Gastrocnemius medialis (tissue), 4 donors: ENCODE measurements around the gene OPN4. TPM values are rescaled to one million over a fixed set of nuclear protein-coding genes. Genes with fewer than 3 reads are reported as not detected.

Experiments
- ATAC-seq, 2 donors: fragments of 150-250 bp; one replicate each; pipeline ENCODE4 v1.9.1; 2016
- DNase-seq, 2 donors: peaks; one replicate each; pipeline ENCODE4 v3.0.0-alpha.2; 2019
- H3K27ac ChIP-seq, 4 donors: fragments of 200-600 bp; sonication (generic); 1 replicate in 1 of 4; 2 replicates in 3 of 4; pipeline ENCODE4 v1.5.1; 2016 to 2018; ENCODE audit warnings: mild to moderate bottlenecking in 2 of 4, moderate library complexity in 1 of 4
- H3K27me3 ChIP-seq, 3 donors: fragments of 200-600 bp; sonication (generic) in 2 of 3; 1 replicate in 1 of 3; 2 replicates in 2 of 3; pipeline versions ENCODE4 v1.5.1 to v1.6.0; 2016 to 2019; ENCODE audit warnings: mild to moderate bottlenecking in 1 of 3, moderate library complexity in 1 of 3
- H3K36me3 ChIP-seq, 2 donors: fragments of 200-600 bp; sonication (generic) in 1 of 2; one replicate each; pipeline ENCODE4 v1.5.1; 2017 to 2018
- H3K4me1 ChIP-seq, 2 donors: fragments of 200-600 bp; sonication (generic) in 1 of 2; one replicate each; pipeline ENCODE4 v1.5.1; 2016 to 2017; ENCODE audit warnings: mild to moderate bottlenecking in 2 of 2
- H3K4me3 ChIP-seq, 4 donors: fragments of 200-600 bp; sonication (generic) in 3 of 4; 1 replicate in 1 of 4; 2 replicates in 3 of 4; pipeline ENCODE4 v1.5.1; 2016 to 2019; ENCODE audit warnings: mild to moderate bottlenecking in 2 of 4
- H3K9me3 ChIP-seq, 3 donors: fragments of 200-600 bp; sonication (generic) in 2 of 3; 1 replicate in 1 of 3; 2 replicates in 2 of 3; pipeline ENCODE4 v1.5.1; 2016 to 2019
- POLR2A ChIP-seq, 2 donors: fragments of 450-650 bp; IDR thresholded peaks; one replicate each; pipeline ENCODE4 v1.6.1; 2017; ENCODE audit warnings: antibody characterized with exemption in 2 of 2, mild to moderate bottlenecking in 2 of 2, moderate library complexity in 2 of 2
- in situ Hi-C, 4 donors: fragments of 200-750 bp; cut with MboI; loops; one replicate each; pipeline versions ENCODE4 v1.15.0 to v1.8.0; 2017; ENCODE audit warnings: low sequenced_read_pairs in 4 of 4
- intact Hi-C: fragments of 100-400 bp; cut with DNase I; formaldehyde crosslinking; loops from one replicate; pipeline ENCODE4 v1.15.1; 2023; ENCODE audit warnings: low total_unique reads
- total RNA-seq, 4 donors: library from RNA; depleted of rRNA; stranded (reverse); fragments of >200 nt; gene quantifications; one replicate each; pipeline versions ENCODE4 v1.1.0 to v1.2.3, GENCODE V29; 2016
- TF ChIP-seq, protein P1 (sequence below), 5 experiments: fragments of 450-650 bp in 3 of 5; fragments of 200-600 bp in 2 of 5; sonication (generic) in 2 of 5; IDR thresholded peaks in 4 of 5; conservative IDR thresholded peaks in 1 of 5; 1 replicate in 4 of 5; 2 replicates in 1 of 5; pipeline ENCODE4 v1.5.1; 2016 to 2019; ENCODE audit warnings: antibody characterized with exemption in 5 of 5, mild to moderate bottlenecking in 3 of 5, moderate library complexity in 3 of 5

Gene OPN4
- total RNA-seq, 4 donors from 2014 or later, result 0.13 to 4.2 (median 0.92) TPM; not detected in 1

DNA sequence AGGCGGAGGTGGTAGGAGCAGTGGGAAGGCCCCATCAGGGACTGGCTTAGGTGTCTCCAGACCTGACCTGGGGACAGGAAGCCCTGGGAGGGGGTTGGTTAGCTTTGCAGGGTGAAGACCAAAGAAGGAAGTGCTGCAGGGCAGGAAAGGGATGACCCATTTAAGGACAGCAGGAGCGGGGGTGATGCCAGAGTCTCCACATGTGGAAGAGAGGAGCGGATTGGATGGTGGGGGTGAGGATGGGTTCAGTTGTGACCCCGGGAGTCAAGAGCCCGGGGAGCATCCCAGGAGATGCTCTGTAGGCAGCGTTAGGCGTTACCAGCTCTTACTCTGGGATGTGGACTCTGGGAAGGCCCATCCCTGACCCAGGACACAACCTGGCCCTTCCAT, 10.9 kb downstream of the OPN4 start:
- ATAC-seq, result no peak
- Histone ChIP-seq H3K27ac (peak overlapping the region; percentile 98 to 100 (median 99)), H3K27me3 (no peaks in the 10 kb centered on the region), H3K9me3 (no peaks in the 10 kb centered on the region), H3K36me3 (no peaks in the 10 kb centered on the region), H3K4me3 (no peak overlapping the region), H3K4me1 (peaks cover 78 to 86% of the 10 kb centered on the region in 2 donors)
- in situ Hi-C loops (no loop called here), intact Hi-C loops (loop anchor here (5.0 kb wide), 1 partner anchor 92 kb away; the partner anchor contains the start of gene BMPR1A)
- no peak for TF ChIP-seq POLR2A (IDR thresholded peaks at IDR 0.05)
- TF ChIP-seq, protein P1, sequence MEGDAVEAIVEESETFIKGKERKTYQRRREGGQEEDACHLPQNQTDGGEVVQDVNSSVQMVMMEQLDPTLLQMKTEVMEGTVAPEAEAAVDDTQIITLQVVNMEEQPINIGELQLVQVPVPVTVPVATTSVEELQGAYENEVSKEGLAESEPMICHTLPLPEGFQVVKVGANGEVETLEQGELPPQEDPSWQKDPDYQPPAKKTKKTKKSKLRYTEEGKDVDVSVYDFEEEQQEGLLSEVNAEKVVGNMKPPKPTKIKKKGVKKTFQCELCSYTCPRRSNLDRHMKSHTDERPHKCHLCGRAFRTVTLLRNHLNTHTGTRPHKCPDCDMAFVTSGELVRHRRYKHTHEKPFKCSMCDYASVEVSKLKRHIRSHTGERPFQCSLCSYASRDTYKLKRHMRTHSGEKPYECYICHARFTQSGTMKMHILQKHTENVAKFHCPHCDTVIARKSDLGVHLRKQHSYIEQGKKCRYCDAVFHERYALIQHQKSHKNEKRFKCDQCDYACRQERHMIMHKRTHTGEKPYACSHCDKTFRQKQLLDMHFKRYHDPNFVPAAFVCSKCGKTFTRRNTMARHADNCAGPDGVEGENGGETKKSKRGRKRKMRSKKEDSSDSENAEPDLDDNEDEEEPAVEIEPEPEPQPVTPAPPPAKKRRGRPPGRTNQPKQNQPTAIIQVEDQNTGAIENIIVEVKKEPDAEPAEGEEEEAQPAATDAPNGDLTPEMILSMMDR (IDR thresholded peaks at IDR 0.05 in 4 of 5, conservative IDR thresholded peaks at IDR 0.05 in 1 of 5), result no peak
- no peak for DNase-seq

- Histone ChIP-seq H3K36me3 (no peaks in the 10 kb centered on the region), H3K4me3 (no peak overlapping the region), H3K9me3 (no peaks in the 10 kb centered on the region), H3K27me3 (no peaks in the 10 kb centered on the region), H3K27ac (peak overlapping the region; percentile 98 to 100 (median 99)), H3K4me1 (peaks cover 84 to 93% of the 10 kb centered on the region in 2 donors)
- DNase-seq (peak in 1 of 2 donors; percentile 21), ATAC-seq (no peak)
- TF ChIP-seq, protein P1 (IDR thresholded peaks at IDR 0.05 in 4 of 5, conservative IDR thresholded peaks at IDR 0.05 in 1 of 5), result no peak
- TF ChIP-seq POLR2A (IDR thresholded peaks at IDR 0.05), result no peak
- intact Hi-C loops (loop anchor here (5.0 kb wide), 1 partner anchor 91 kb away; the partner anchor contains the start of gene BMPR1A), in situ Hi-C loops (no loop called here)
Observed at GRCh38 chr10:86665868-86666267, 11.5 kb downstream of the OPN4 start.

- in situ Hi-C loops, result no loop called here
- intact Hi-C loops, result loop anchor here (5.0 kb wide), 1 partner anchor 91 kb away; the partner anchor contains the start of gene BMPR1A
- Histone ChIP-seq H3K27me3 (no peaks in the 10 kb centered on the region), H3K9me3 (no peaks in the 10 kb centered on the region), H3K4me3 (peak overlapping the region in 2 of 4 donors; percentile 70 to 79), H3K27ac (peak overlapping the region; percentile 98 to 100 (median 99)), H3K36me3 (no peaks in the 10 kb centered on the region), H3K4me1 (peaks cover 84 to 93% of the 10 kb centered on the region in 2 donors)
- DNase-seq (peak in 1 of 2 donors; percentile 38), ATAC-seq (no peak)
- TF ChIP-seq, protein P1 (IDR thresholded peaks at IDR 0.05 in 4 of 5, conservative IDR thresholded peaks at IDR 0.05 in 1 of 5), result no peak
- TF ChIP-seq POLR2A (IDR thresholded peaks at IDR 0.05), result no peak
Observed at GRCh38 chr10:86666538-86666937, 12.2 kb downstream of the OPN4 start.

DNA sequence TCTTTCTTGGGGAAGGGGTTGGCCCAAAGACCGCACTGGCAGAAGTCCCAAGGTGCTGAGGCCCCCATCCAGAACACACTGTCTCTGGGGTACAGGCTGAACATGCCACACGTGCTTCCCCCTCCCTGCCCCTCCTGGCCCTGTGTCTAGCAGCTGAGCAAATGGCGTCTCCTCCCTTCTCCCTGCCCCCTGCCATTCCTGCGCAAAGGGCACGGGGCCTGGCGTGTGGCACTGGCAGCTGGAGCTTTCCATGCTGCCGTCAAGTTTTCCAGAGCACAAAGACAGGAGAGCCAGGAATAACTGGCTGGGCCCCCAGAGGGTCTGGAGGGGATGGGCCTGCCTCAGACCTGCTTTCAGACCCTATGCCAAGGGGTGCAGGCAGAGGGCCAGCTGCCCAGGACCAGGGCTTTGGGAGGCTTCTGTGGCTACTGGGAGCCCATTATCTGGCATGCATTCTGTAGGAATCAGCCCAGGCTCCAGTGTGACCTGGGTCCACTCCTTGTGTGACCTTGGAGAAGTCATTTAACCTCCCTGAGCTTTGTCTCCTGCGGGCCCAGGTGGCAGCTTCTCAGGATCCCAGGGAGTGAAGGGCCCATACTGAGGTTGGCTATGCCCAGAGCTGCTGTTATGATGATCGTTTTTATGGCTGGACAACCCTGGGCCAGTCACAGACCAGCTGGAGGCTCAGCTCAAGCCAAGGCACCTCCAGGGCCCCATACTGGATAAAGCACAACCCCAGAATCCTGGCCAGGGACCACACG, 13.3 kb downstream of the OPN4 start:
- ATAC-seq (peak; percentile 4 to 14), DNase-seq (peak in 1 of 2 donors; percentile 68)
- in situ Hi-C loops (no loop called here), intact Hi-C loops (loop anchor here (5.0 kb wide), 1 partner anchor 90 kb away; the partner anchor contains the start of gene BMPR1A)
- no peaks in the 10 kb centered on the region for H3K9me3 ChIP-seq
- H3K4me3 ChIP-seq, result peak overlapping the region; percentile 51 to 79 (median 69)
- H3K4me1 ChIP-seq, result peaks cover 86 to 95% of the 10 kb centered on the region in 2 donors
- H3K27me3 ChIP-seq, result no peaks in the 10 kb centered on the region
- H3K27ac ChIP-seq, result peak overlapping the region; percentile 98 to 100 (median 99)
- H3K36me3 ChIP-seq, result no peaks in the 10 kb centered on the region
- TF ChIP-seq, protein P1 (IDR thresholded peaks at IDR 0.05 in 4 of 5, conservative IDR thresholded peaks at IDR 0.05 in 1 of 5), result no peak
- TF ChIP-seq POLR2A (IDR thresholded peaks at IDR 0.05), result no peak
